SU-DHL-6 (cell line): ENCODE results near the gene HIPK3.

Experiments
- CTCF ChIP-seq: fragments of 200-600 bp; sonication (generic); IDR thresholded peaks from one replicate; pipeline ENCODE4 v1.5.1; 2017; ENCODE audit warnings: antibody characterized with exemption, mild to moderate bottlenecking, low read length, moderate library complexity; ENCODE audit not compliant: insufficient read depth, poor library complexity, severe bottlenecking
- EZH2phosphoT487 ChIP-seq: fragments of 200-600 bp; sonication (generic), shearing (Covaris generic); conservative IDR thresholded peaks from 2 replicates; pipeline ENCODE4 v1.6.1; 2018; ENCODE audit warnings: mild to moderate bottlenecking, antibody characterized with exemption, low read length, moderate library complexity, mixed read lengths

DNA sequence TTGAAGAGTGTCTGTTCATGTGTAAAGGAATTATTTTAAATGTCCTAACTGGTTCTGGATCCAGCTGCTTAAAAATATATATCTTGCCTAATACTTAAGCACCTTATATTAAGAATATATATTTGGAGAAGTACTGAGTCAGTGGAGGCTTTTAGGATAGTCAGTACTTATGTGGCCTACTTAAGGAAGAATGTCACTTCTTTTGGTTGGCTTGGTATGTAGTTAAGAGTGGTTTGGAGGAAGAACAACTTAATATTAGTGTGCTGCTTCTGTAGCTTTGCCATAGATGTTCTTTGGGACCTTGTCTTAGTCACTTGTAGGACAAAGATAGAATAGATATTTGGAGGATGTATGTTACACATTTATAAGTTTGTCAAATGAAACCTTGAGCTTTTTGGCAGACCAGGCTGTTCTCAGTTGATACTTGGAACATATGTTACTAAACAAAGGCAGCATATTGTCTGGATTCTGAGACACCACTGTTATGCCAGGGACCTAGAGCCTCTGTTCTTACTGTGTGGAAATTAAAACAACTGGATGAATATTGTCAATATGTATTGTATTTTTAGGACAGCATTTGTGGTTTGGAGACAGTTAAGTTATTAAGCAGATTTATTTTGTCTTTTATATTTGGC, 4.9 kb downstream of the HIPK3 start:
- TF ChIP-seq CTCF (no peak), EZH2phosphoT487 (no peak)
